ENCODE data around the gene TMUB2.

Gene TMUB2

GRCh38 chr17:44202756-44203155 lies 16.0 kb downstream of the TMUB2 start:
- in situ Hi-C loops (cut with HindIII; ENCODE audit: low sequenced_read_pairs), result no loop called here

GRCh38 chr17:44203731-44204440 lies 17.1 kb downstream of the TMUB2 start:
- in situ Hi-C loops (cut with HindIII; ENCODE audit: low sequenced_read_pairs), result no loop called here

- in situ Hi-C loops (cut with HindIII; ENCODE audit: low sequenced_read_pairs), result no loop called here
Measured at GRCh38 chr17:44204441-44204882, 17.7 kb downstream of the TMUB2 start.

- in situ Hi-C loops (cut with HindIII; ENCODE audit: low sequenced_read_pairs), result no loop called here
Measured at GRCh38 chr17:44205962-44206824, 19.4 kb downstream of the TMUB2 start.

GRCh38 chr17:44206825-44207155 lies 20.0 kb downstream of the TMUB2 start:
- in situ Hi-C loops (cut with HindIII; ENCODE audit: low sequenced_read_pairs), result no loop called here

GRCh38 chr17:44207319-44207718 lies 20.5 kb downstream of the TMUB2 start:
- in situ Hi-C loops (cut with HindIII; ENCODE audit: low sequenced_read_pairs), result no loop called here

DNA sequence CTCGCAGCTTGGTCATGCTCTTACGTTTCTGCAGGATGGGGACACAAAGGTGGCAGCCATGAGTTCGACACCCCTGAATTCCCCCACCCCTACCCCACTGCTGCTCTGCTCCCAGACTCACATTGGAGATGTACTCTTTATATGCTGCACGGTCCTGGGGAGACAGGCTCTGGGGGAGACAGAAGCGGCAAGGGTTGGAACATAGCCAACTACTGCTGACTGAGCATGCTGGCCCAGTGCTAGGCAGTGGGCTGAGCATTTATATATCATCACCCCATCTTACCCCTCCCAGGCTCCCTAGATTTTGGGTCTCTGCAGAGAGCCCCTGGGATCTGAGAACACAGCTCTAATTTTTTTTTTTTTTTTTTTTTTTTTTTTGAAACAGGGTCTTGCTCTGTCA lies 21.0 kb downstream of the TMUB2 start:
- in situ Hi-C loops (cut with HindIII; ENCODE audit: low sequenced_read_pairs), result no loop called here

DNA sequence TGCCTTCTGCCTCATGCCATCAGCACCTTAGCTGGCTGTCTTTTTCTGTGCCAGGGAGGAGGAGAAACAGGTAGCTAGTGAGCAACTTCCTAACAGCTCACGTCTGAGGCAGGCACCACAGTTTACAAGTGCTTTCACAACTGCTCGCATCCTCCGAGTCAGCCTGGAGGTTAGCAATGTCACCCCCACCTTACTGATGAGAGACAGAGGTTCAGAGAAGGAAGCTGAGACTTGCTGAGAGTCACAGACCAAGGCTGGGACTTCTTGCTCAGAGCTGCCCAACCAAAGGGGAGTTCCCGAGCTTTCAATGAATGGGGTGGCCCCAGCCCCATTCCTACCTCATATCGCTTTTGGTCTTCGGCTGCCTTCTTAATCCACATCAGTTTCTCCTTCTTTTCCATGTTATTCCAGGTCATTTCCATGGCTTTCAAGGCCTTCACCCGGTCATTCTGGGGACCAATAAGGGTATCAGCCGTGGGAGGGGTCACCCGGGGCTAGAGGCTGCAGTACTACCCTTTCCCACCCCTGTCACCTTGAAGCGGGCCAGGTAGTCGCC lies 23.1 kb downstream of the TMUB2 start:
- in situ Hi-C loops (cut with HindIII; ENCODE audit: low sequenced_read_pairs), result no loop called here

DNA sequence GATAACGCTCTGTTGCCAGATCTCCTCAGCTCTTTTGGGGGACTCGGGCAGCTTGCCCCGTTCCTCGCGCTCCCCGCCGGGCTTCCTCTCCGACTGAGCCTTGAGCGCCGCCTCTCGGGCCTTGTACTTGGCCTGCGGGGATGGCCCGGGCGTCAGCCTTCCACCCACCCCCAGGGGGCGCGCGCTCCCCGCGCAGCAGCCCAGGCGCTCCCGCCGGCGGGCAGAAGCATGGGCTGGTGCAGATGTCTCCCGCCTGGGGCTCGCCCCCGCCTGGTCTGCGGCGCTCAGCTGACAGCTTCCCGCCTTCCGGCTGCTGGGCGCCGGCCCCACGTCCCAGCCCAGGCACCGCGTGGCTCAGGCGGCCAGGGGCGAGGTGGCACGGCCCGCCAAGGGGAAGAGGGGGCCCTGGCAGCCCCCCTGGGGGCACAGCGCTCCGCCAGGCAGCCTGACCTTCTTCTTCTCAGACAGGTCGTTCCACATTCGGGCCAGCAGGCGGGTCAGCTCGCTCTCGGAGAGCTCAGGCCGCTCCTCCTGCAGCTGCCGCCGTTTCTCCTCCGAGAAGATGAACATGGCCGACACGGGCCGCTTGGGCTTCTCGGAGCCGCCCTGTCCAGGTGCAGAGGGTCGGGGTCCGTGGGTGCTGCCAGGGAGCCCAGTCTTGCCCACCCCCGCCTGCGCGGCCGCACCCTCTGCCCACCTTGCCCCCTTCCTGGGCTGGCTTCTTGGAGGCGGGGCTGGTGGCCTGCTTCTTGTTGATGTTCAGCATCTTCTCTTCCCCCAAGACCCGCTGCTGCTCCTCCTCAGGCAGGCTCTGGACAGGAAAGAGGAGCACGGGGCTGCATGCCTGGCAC lies 23.8 kb downstream of the TMUB2 start:
- in situ Hi-C loops (cut with HindIII; ENCODE audit: low sequenced_read_pairs), result no loop called here

DNA sequence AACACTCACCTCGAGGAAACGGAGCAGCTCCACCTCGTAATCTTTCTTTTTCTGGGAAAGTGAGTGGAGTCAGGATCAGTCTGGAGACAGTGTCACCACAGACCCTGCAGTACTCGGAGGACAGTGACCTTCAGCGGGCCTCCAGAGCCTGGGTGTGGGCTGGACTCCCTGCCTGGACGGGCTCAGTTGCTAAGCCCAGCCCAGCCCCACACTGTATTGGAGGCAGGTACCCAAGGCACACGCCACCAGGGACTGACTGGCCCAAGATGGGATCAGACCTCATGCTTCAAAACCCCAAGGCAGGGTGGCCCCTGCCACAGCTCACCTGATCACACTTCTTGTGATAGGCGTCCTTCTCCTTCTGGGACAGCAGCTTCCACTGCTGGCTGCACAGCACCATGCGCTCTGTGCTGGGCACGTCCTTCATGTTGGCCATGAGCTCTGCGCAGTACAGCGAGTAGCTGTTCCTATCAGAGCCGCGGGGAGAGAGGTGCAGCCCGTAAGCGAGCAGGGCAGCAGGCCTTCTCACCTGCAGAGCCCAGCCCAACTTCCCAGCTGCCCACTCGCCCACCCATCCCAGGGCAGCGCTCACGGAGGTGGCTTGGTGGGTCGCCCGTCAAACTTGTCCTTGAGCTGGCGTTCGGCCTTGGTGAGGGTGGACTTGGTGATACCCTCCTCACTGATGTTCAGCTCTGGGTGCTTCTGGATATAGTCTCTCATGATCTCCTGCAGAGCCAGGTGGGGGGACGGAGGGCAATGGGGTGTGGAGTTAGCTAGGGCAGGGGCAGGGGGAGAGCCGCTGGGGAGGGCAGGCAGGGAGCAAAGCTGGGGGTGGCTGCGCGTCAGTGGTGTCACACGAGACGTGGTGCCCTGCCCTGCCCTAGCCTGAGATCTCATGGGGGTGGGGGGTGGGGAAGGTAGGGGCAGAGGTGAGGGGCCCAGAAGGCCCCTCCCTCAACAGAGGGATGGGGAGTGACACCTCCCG lies 24.8 kb downstream of the TMUB2 start:
- in situ Hi-C loops (cut with HindIII; ENCODE audit: low sequenced_read_pairs), result no loop called here

DNA sequence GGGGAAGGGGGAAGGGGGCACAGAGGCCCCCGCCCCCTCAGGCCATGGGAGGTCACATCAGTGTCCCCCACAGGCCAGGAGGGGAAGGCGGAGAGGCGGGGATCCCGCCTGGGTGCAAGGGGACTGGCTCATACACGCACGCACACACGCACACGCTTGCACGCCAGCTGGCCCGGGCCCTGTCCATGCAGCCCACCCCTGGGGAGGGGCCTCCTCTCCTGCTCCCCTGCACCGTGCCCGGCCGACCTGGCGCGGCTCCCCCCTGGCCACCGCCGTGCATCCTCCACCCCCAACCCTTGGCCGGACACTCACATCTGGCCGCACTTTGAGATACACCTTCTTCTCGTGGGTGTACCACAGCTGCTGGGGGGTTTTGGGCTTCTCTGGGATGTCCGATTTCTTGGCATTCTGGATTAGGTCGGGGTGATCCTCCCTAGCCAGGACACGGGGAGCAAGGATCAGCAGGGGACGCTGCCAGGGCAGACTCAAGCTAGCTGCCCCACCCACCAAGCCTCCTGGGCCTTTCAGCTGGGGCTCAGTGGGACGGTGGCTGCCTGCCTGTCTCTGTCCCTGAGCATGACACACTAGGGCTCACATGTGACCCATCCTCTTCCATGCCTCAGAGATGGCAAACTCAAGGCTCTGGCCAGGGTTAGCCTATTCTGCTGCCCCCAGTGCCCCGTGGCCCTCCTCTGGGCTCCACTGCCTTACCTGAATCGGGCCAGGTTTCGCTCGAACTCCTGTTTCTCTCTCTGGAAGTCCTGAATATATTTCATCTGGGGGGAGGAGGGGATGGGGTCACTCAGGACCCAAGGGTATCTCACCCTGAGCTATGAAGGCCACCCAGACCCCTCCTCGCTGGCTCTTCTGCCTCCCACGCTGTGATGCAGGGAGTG lies 26.0 kb downstream of the TMUB2 start:
- in situ Hi-C loops (cut with HindIII; ENCODE audit: low sequenced_read_pairs), result no loop called here

- in situ Hi-C loops (cut with HindIII; ENCODE audit: low sequenced_read_pairs), result no loop called here
Measured at GRCh38 chr17:44213403-44214229, 26.8 kb downstream of the TMUB2 start.

- in situ Hi-C loops (cut with HindIII; ENCODE audit: low sequenced_read_pairs), result no loop called here
Measured at GRCh38 chr17:44214230-44214494, 27.4 kb downstream of the TMUB2 start.

- in situ Hi-C loops (cut with HindIII; ENCODE audit: low sequenced_read_pairs), result no loop called here
Measured at GRCh38 chr17:44214896-44215295, 28.1 kb downstream of the TMUB2 start.

DNA sequence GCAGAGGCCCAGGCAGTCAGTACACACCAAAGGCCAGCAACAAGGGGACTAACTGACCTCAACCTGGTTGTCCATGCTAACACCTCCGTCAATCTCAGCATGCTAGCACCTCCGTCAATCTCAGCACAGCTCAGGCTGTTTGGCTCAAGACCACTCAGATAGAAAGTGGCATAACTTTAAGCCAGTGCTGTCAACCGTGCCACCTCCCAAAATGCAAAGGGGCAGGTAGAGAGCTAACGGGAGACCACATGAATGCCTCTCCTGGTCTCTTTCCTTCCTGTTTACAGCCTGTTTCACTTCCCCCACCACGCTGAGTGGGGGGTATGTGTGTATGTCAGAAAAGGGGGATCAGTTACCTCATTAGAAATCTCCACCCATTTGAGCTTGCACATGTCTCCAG lies 29.4 kb downstream of the TMUB2 start:
- in situ Hi-C loops (cut with HindIII; ENCODE audit: low sequenced_read_pairs), result no loop called here

GRCh38 chr17:44216694-44217093 lies 29.9 kb downstream of the TMUB2 start:
- in situ Hi-C loops (cut with HindIII; ENCODE audit: low sequenced_read_pairs), result no loop called here

DNA sequence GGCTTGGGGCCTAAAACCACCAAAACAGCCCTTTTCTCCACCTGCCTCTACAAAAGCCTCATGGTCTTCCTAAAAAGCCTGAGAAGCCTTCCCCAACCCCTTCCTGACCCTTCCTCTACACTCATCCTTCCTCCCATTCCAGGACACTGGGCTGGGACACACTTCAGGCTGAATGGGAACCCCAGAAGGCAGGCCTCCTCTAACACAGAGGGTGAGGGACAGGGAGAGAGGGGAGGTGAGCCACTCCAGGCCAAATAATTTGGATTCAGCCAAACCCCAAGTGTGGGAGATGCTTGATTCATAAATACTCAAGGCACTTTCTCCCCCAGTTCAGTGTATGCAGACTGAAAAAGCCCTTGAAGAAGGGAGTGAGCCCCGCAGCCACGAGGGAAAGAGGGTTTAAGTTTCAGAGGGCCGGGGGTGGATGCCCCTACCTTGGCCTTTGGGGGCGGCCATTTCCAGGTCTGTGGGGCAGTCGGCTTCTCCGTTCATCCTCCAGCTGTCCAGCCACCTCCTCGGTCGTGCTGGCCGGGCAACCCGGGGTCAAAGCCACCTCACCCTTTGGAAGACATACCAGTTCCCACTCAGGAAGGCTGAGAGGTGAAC lies 31.1 kb downstream of the TMUB2 start:
- in situ Hi-C loops (cut with HindIII; ENCODE audit: low sequenced_read_pairs), result no loop called here
